GM06990 (cell line): ENCODE results near the gene GBA2.

ENCODE experiments used
- DNase-seq: peaks from one replicate; pipeline ENCODE4 v3.0.0-alpha.2; 2011; ENCODE audit not compliant: insufficient read length; ENCODE audit errors: extremely low read depth
- H3K27me3 ChIP-seq: replicated peaks from 2 replicates; pipeline ENCODE4 v1.6.0; 2011; ENCODE audit warnings: low read length; ENCODE audit not compliant: control insufficient read depth, insufficient read depth
- H3K36me3 ChIP-seq: 2 replicates; pipeline ENCODE4 v1.5.1; 2011; ENCODE audit warnings: low read length; ENCODE audit not compliant: control insufficient read depth, insufficient read depth
- H3K4me3 ChIP-seq: replicated peaks from 2 replicates; pipeline ENCODE4 v1.5.1; 2011; ENCODE audit warnings: low read depth, mild to moderate bottlenecking, control low read depth, low read length
- CTCF ChIP-seq: IDR thresholded peaks from 2 replicates; pipeline ENCODE4 v1.5.1; 2011; ENCODE audit warnings: low read length, control low read depth, mild to moderate bottlenecking, inconsistent platforms; ENCODE audit not compliant: insufficient read depth, poor library complexity, severe bottlenecking

The GBA2 gene

GRCh38 chr9:35727676-35728040, 21.4 kb downstream of the GBA2 start:
- no peak for DNase-seq
- H3K36me3 ChIP-seq = peaks cover 22% of the 10 kb centered on the region

GRCh38 chr9:35726931-35727330, 22.1 kb downstream of the GBA2 start:
- no peaks in the 10 kb centered on the region for H3K27me3 ChIP-seq
- no peak overlapping the region for H3K4me3 ChIP-seq
- H3K36me3 ChIP-seq = peaks cover 28% of the 10 kb centered on the region
- peak; percentile 56 for DNase-seq
- peak; percentile 65 for TF ChIP-seq CTCF

More at GRCh38 chr9:35727676-35728040, 21.4 kb downstream of the GBA2 start:
- Histone ChIP-seq H3K27me3 (no peaks in the 10 kb centered on the region), H3K4me3 (peak overlapping the region; percentile 58)
- no peak for TF ChIP-seq CTCF

GRCh38 chr9:35725362-35725761, 23.7 kb downstream of the GBA2 start:
- no peak for DNase-seq
- Histone ChIP-seq H3K36me3 (peaks cover 42% of the 10 kb centered on the region), H3K27me3 (no peaks in the 10 kb centered on the region), H3K4me3 (no peak overlapping the region)
- TF ChIP-seq CTCF = no peak

- TF ChIP-seq CTCF = no peak
Observed at GRCh38 chr9:35723908-35724307, 25.1 kb downstream of the GBA2 start.

GRCh38 chr9:35723426-35723825, 25.6 kb downstream of the GBA2 start:
- Histone ChIP-seq H3K36me3 (peaks cover 61% of the 10 kb centered on the region), H3K4me3 (no peak overlapping the region), H3K27me3 (no peaks in the 10 kb centered on the region)
- TF ChIP-seq CTCF = no peak
- DNase-seq = no peak

More at GRCh38 chr9:35723908-35724307, 25.1 kb downstream of the GBA2 start:
- no peaks in the 10 kb centered on the region for H3K27me3 ChIP-seq
- no peak for DNase-seq
- H3K4me3 ChIP-seq = no peak overlapping the region
- peaks cover 57% of the 10 kb centered on the region for H3K36me3 ChIP-seq

- no peak for DNase-seq
- H3K4me3 ChIP-seq = no peak overlapping the region
- peaks cover 76% of the 10 kb centered on the region for H3K36me3 ChIP-seq
- no peaks in the 10 kb centered on the region for H3K27me3 ChIP-seq
- TF ChIP-seq CTCF = no peak
Observed at GRCh38 chr9:35719546-35719945, 29.5 kb downstream of the GBA2 start.
